HepG2 (cell line): ENCODE measurements around the gene SREK1. TPM values are rescaled to one million over a fixed set of nuclear protein-coding genes. Genes with fewer than 3 reads are reported as not detected.

Source experiments
- ATAC-seq: fragments of 200-7000 bp; cut with Tn5 transposase; 3 replicates; pipeline ENCODE4 v1.9.1; 2020; ENCODE audit warnings: mild to moderate bottlenecking, moderate library complexity
- BruUV-seq: library from RNA; stranded (reverse); fragments of 400-500 nt; replicated peaks from 2 replicates; lab custom pipeline; 2021; lab: Mats Ljungman, UMichigan
- CTCF ChIA-PET: fragments of 300-600 bp; formaldehyde crosslinking; extraction: SDS; loops from one replicate; lab custom pipeline; 2021; ENCODE audit warnings: low total read pairs, inconsistent platforms, low intra/inter-chr PET ratio; lab: Yijun Ruan, JAX
- POLR2A ChIA-PET: fragments of 350-600 bp; sonication (Branson Sonifier 250); formaldehyde crosslinking; loops from one replicate; lab custom pipeline; 2020; ENCODE audit warnings: antibody characterized with exemption, inconsistent platforms; lab: Yijun Ruan, JAX
- DNase-seq: peaks from one replicate; pipeline ENCODE4 v3.0.0-alpha.2; 2015; ENCODE audit warnings: low spot score
- FAIRE-seq: peaks from 3 replicates; lab custom pipeline; 2011; peaks lifted over from hg19 to GRCh38; lab: Jason Lieb, UNC
- H2AFZ ChIP-seq: one replicate; pipeline ENCODE4 v1.6.1; 2011; ENCODE audit warnings: low read length, inconsistent platforms
- H3K27ac ChIP-seq: fragments of 300-600 bp; 3 replicates; pipeline ENCODE4 v1.8.0; 2011; ENCODE audit warnings: mixed run types, mild to moderate bottlenecking, mixed read lengths, low read length, inconsistent platforms; ENCODE audit not compliant: insufficient read depth; ENCODE audit errors: extremely low read length
- H3K27me3 ChIP-seq, 2 experiments: fragments of 200-600 bp in 1 of 2; 2 replicates in 1 of 2; 3 replicates in 1 of 2; pipeline versions ENCODE4 v1.6.0 to v1.8.0; 2011; ENCODE audit warnings: low read length in 2 of 2, mild to moderate bottlenecking in 2 of 2, moderate library complexity in 2 of 2, inconsistent platforms in 1 of 2; ENCODE audit not compliant: insufficient read depth in 2 of 2, control insufficient read depth in 1 of 2
- H3K36me3 ChIP-seq, 2 experiments: fragments of 200-600 bp in 1 of 2; replicated peaks in 1 of 2; 2 replicates in 1 of 2; 3 replicates in 1 of 2; pipeline versions ENCODE4 v1.5.1 to v1.8.0; 2011; ENCODE audit warnings: low read length in 2 of 2, inconsistent platforms in 1 of 2; ENCODE audit not compliant: insufficient read depth in 2 of 2, control insufficient read depth in 1 of 2
- H3K4me1 ChIP-seq: 2 replicates; pipeline ENCODE4 v1.5.1; 2012; ENCODE audit warnings: low read length, inconsistent platforms; ENCODE audit not compliant: insufficient read depth
- H3K4me2 ChIP-seq: 2 replicates; pipeline ENCODE4 v1.6.0; 2011; ENCODE audit warnings: low read depth, low read length, inconsistent platforms
- H3K4me3 ChIP-seq, 3 experiments: fragments of 200-600 bp in 1 of 3; sonication (generic), shearing (Covaris generic) in 1 of 3; replicated peaks in 1 of 3; 2 replicates each; pipeline ENCODE4 v1.5.1; 2011 to 2016; ENCODE audit warnings: low read length in 3 of 3, inconsistent platforms in 2 of 3, low read depth in 2 of 3, mild to moderate bottlenecking in 2 of 3, control low read depth in 1 of 3, mixed read lengths in 1 of 3; ENCODE audit not compliant: insufficient read depth in 1 of 3
- H3K79me2 ChIP-seq: one replicate; pipeline ENCODE4 v1.6.1; 2011; ENCODE audit warnings: low read length, inconsistent platforms; ENCODE audit not compliant: insufficient read depth
- H3K9ac ChIP-seq: 2 replicates; pipeline ENCODE4 v1.6.0; 2011; ENCODE audit warnings: mild to moderate bottlenecking, low read depth, low read length, inconsistent platforms; ENCODE audit not compliant: insufficient read depth
- H3K9me3 ChIP-seq: 2 replicates; pipeline ENCODE4 v1.5.1; 2012; ENCODE audit warnings: mild to moderate bottlenecking, low read length
- H4K20me1 ChIP-seq: 2 replicates; pipeline ENCODE4 v1.6.0; 2011; ENCODE audit warnings: inconsistent platforms, mild to moderate bottlenecking, low read length, moderate library complexity; ENCODE audit not compliant: insufficient read depth
- AGO1 ChIP-seq: fragments of 200-400 bp; formaldehyde crosslinking; IDR thresholded peaks from 2 replicates; pipeline ENCODE4 v1.6.1; 2017; ENCODE audit warnings: mild to moderate bottlenecking, low read depth, low read length, moderate library complexity; ENCODE audit not compliant: poor library complexity, severe bottlenecking
- ATF7 ChIP-seq, 2 experiments: fragments of 450-650 bp in 1 of 2; sonication (generic) in 1 of 2; formaldehyde crosslinking in 1 of 2; IDR thresholded peaks; 2 replicates each; pipeline versions ENCODE4 v1.4.0 to v1.6.1; 2016 to 2020; ENCODE audit warnings: antibody characterized with exemption in 1 of 2, mild to moderate bottlenecking in 1 of 2, missing genetic modification reagents in 1 of 2
- CENPX ChIP-seq: sonication (generic); formaldehyde crosslinking; IDR thresholded peaks from 2 replicates; pipeline ENCODE4 v1.9.0; 2021; ENCODE audit warnings: mild to moderate bottlenecking, missing genetic modification reagents, moderate library complexity
- GTF3A ChIP-seq: sonication (generic); formaldehyde crosslinking; conservative IDR thresholded peaks from 2 replicates; pipeline ENCODE4 v1.4.0; 2020; ENCODE audit warnings: mild to moderate bottlenecking, missing genetic modification reagents
- HNRNPH1 ChIP-seq: fragments of 200-400 bp; formaldehyde crosslinking; optimal IDR thresholded peaks from 2 replicates; pipeline ENCODE3; 2017; ENCODE audit warnings: mild to moderate bottlenecking, low read depth, low read length
- MLXIP ChIP-seq: sonication (generic); formaldehyde crosslinking; IDR thresholded peaks from 2 replicates; pipeline ENCODE4 v1.9.0; 2021; ENCODE audit warnings: missing genetic modification reagents, borderline replicate concordance
- NFIB ChIP-seq: sonication (generic); formaldehyde crosslinking; IDR thresholded peaks from 2 replicates; pipeline ENCODE4 v1.9.0; 2021; ENCODE audit warnings: missing genetic modification reagents, mild to moderate bottlenecking, borderline replicate concordance
- PRDM4 ChIP-seq: sonication (generic); formaldehyde crosslinking; IDR thresholded peaks from 2 replicates; pipeline ENCODE4 v1.9.0; 2021; ENCODE audit warnings: missing genetic modification reagents, borderline replicate concordance
- RBFOX2 ChIP-seq: fragments of 200-400 bp; formaldehyde crosslinking; IDR thresholded peaks from 2 replicates; pipeline ENCODE4 v1.6.1; 2017; ENCODE audit warnings: low read depth, mild to moderate bottlenecking, low read length
- RORA ChIP-seq: sonication (generic); formaldehyde crosslinking; IDR thresholded peaks from 2 replicates; pipeline ENCODE4 v1.5.0; 2020; ENCODE audit warnings: mild to moderate bottlenecking, missing genetic modification reagents, moderate library complexity
- SALL1 ChIP-seq: sonication (generic); formaldehyde crosslinking; IDR thresholded peaks from 2 replicates; pipeline ENCODE4 v1.8.0; 2022; ENCODE audit warnings: mild to moderate bottlenecking, missing genetic modification reagents
- SOX6 ChIP-seq, 2 experiments: fragments of 450-650 bp in 1 of 2; sonication (generic) in 1 of 2; formaldehyde crosslinking in 1 of 2; IDR thresholded peaks; 2 replicates each; pipeline versions ENCODE4 v1.4.0 to v1.6.1; 2017 to 2020; ENCODE audit warnings: antibody characterized with exemption in 1 of 2, mild to moderate bottlenecking in 1 of 2, missing genetic modification reagents in 1 of 2
- TMF1 ChIP-seq: sonication (generic); formaldehyde crosslinking; IDR thresholded peaks from 2 replicates; pipeline ENCODE4 v1.8.1; 2022; ENCODE audit warnings: low read depth, missing genetic modification reagents
- ZKSCAN5 ChIP-seq: sonication (generic); formaldehyde crosslinking; IDR thresholded peaks from 2 replicates; pipeline ENCODE4 v1.5.1; 2020; ENCODE audit warnings: mild to moderate bottlenecking, missing genetic modification reagents
- ZNF724P ChIP-seq: sonication (generic); formaldehyde crosslinking; IDR thresholded peaks from 2 replicates; pipeline ENCODE4 v1.8.0; 2022; ENCODE audit warnings: missing genetic modification reagents, borderline replicate concordance
- ZZZ3 ChIP-seq: sonication (generic); formaldehyde crosslinking; IDR thresholded peaks from 2 replicates; pipeline ENCODE4 v1.4.0; 2020; ENCODE audit warnings: missing genetic modification reagents, mild to moderate bottlenecking, borderline replicate concordance
- WGBS: methylation state at CpG from one replicate; pipeline ENCODE4 v1.1.6; 2017; ENCODE audit warnings: low lambda C conversion rate; 5-methylcytosine and 5-hydroxymethylcytosine counted together
- in situ Hi-C: cut with HindIII; loops from 2 replicates; pipeline ENCODE4 v1.10.0; 2017; ENCODE audit warnings: low pct_unique_long_range_greater_than_20kb; ENCODE audit not compliant: extremely low pct_ligation_motif_present
- intact Hi-C: fragments of 100-400 bp; cut with micrococcal nuclease; formaldehyde crosslinking; loops from one replicate; pipeline ENCODE4 v1.10.0; 2022; ENCODE audit not compliant: unreplicated experiment
- polyA plus RNA-seq, 8 experiments: library from polyadenylated mRNA; depleted of rRNA in 3 of 8; stranded (reverse) in 7 of 8; unstranded in 1 of 8; fragments of >200 nt; fragmentation: Illumina TruSeq in 4 of 8; extraction: Trizol in 4 of 8; gene quantifications; 2 replicates each; pipeline versions ENCODE4 v1.2.1 to v1.2.3, GENCODE V29; 2011 to 2016; ENCODE audit warnings: low read depth in 4 of 8, missing spikeins in 1 of 8, mixed read lengths in 1 of 8; ENCODE audit not compliant: insufficient read depth in 1 of 8
- total RNA-seq, 5 experiments: library from RNA; depleted of rRNA; stranded (reverse); fragments of >200 nt; fragmentation: Illumina TruSeq; extraction: Trizol; gene quantifications; 2 replicates each; pipeline ENCODE4 v1.2.3, GENCODE V29; 2016; ENCODE audit warnings: low read depth in 1 of 5

Gene SREK1
- total and polyA plus RNA-seq, 2 of the 13 experiments (the other 11 are each of a cell fraction or from before 2014, with no cell fraction given) = 60.6 to 90.9 TPM

GRCh38 chr5:66142417-66142816, 1.7 kb upstream of the SREK1 start:
- peaks cover 19% of the 10 kb centered on the region for H3K4me1 ChIP-seq
- H2AFZ ChIP-seq = peak overlapping the region; percentile 46
- ATAC-seq (no peak), DNase-seq (no peak), FAIRE-seq (no peak)
- 0 out of 5 replicates have a peak, but pooled peaks cover 0 to 2% of the 10 kb centered on the region in 2 experiments for H3K36me3 ChIP-seq
- H3K4me2 ChIP-seq = peak overlapping the region; percentile 94
- POLR2A ChIA-PET = no interaction called here
- no peaks in the 10 kb centered on the region; a peak in 1 of 5 replicates for H3K27me3 ChIP-seq
- no peak overlapping the region for H3K9ac ChIP-seq
- CTCF ChIA-PET = no interaction called here
- intact Hi-C loops (loop anchor here (5.0 to 10.0 kb wide), 2 partner anchors 418 to 580 kb away; partner anchors contain the start of genes CENPK, NLN, PPWD1 and SGTB), in situ Hi-C loops (no loop called here)
- no peaks in the 10 kb centered on the region for H3K9me3 ChIP-seq
- peaks cover 4% of the 10 kb centered on the region; the same call in 1 of the 2 replicates for H4K20me1 ChIP-seq
- 49% methylated on average over 2 of the region's 2 CpGs for WGBS
- H3K79me2 ChIP-seq = peaks cover 30% of the 10 kb centered on the region
- no peak for TF ChIP-seq ZZZ3 (CRISPR knock-in tag)
- TF ChIP-seq GTF3A (CRISPR knock-in tag) = no peak
- no peak for TF ChIP-seq MLXIP
- no peak for TF ChIP-seq SALL1
- TF ChIP-seq NFIB (CRISPR knock-in tag) = no peak
- TF ChIP-seq HNRNPH1 = no peak
- TF ChIP-seq PRDM4 (CRISPR knock-in tag) = no peak
- TF ChIP-seq AGO1 = no peak
- TF ChIP-seq SOX6 (IDR thresholded peaks at IDR 0.05) = no peak
- TF ChIP-seq SOX6 (CRISPR knock-in tag; IDR thresholded peaks at IDR 0.05) = no peak
- no peak for TF ChIP-seq CENPX (CRISPR knock-in tag)
- TF ChIP-seq RBFOX2 = no peak
- no peak for TF ChIP-seq ATF7 (IDR thresholded peaks at IDR 0.05)
- no peak for TF ChIP-seq ATF7 (CRISPR knock-in tag; IDR thresholded peaks at IDR 0.05)
- no peak for TF ChIP-seq TMF1
- no peak for TF ChIP-seq RORA
- TF ChIP-seq ZKSCAN5 (CRISPR knock-in tag) = no peak
- no peak for TF ChIP-seq ZNF724P (CRISPR knock-in tag)
- no TSS peak for BruUV-seq
- no peak overlapping the region for H3K27ac ChIP-seq
- no peak overlapping the region for H3K4me3 ChIP-seq
